HepG2 (cell line): ENCODE results near the gene JAG1. TPM values are rescaled to one million over a fixed set of nuclear protein-coding genes. Genes with fewer than 3 reads are reported as not detected.

Source experiments
- ARNT2 ChIP-seq: sonication (generic); formaldehyde crosslinking; IDR thresholded peaks from 2 replicates; pipeline ENCODE4 v1.8.0; 2022; ENCODE audit warnings: mild to moderate bottlenecking, low read depth, missing genetic modification reagents, moderate library complexity
- ATF2 ChIP-seq: sonication (generic); formaldehyde crosslinking; IDR thresholded peaks from 2 replicates; pipeline ENCODE4 v1.4.0; 2020; ENCODE audit warnings: missing genetic modification reagents
- CBX5 ChIP-seq: sonication (generic); formaldehyde crosslinking; IDR thresholded peaks from 2 replicates; pipeline ENCODE4 v1.4.0; 2020; ENCODE audit warnings: missing genetic modification reagents, borderline replicate concordance
- CENPT ChIP-seq: sonication (generic); formaldehyde crosslinking; IDR thresholded peaks from 2 replicates; pipeline ENCODE4 v1.8.0; 2022; ENCODE audit warnings: low read depth, mild to moderate bottlenecking, moderate library complexity, missing genetic modification reagents
- E2F5 ChIP-seq: sonication (generic); formaldehyde crosslinking; conservative IDR thresholded peaks from 2 replicates; pipeline ENCODE4 v1.4.0; 2020; ENCODE audit warnings: missing genetic modification reagents
- FOXK2 ChIP-seq: fragments of 450-650 bp; IDR thresholded peaks from 2 replicates; pipeline ENCODE4 v1.6.1; 2016
- IKZF5 ChIP-seq: IDR thresholded peaks from 2 replicates; pipeline ENCODE4 v1.6.1; 2018; ENCODE audit warnings: missing genetic modification reagents, mild to moderate bottlenecking, missing compliant biosample characterization
- KLF13 ChIP-seq: sonication (generic); formaldehyde crosslinking; IDR thresholded peaks from 2 replicates; pipeline ENCODE4 v1.4.0; 2020; ENCODE audit warnings: mild to moderate bottlenecking, missing genetic modification reagents
- MLXIP ChIP-seq: sonication (generic); formaldehyde crosslinking; IDR thresholded peaks from 2 replicates; pipeline ENCODE4 v1.9.0; 2021; ENCODE audit warnings: missing genetic modification reagents, borderline replicate concordance
- PAX8 ChIP-seq: sonication (generic); formaldehyde crosslinking; IDR thresholded peaks from 2 replicates; pipeline ENCODE4 v1.8.0; 2022; ENCODE audit warnings: mild to moderate bottlenecking, missing genetic modification reagents, borderline replicate concordance
- RBM39 ChIP-seq: fragments of 200-400 bp; formaldehyde crosslinking; IDR thresholded peaks from one replicate; pipeline ENCODE4 v1.6.1; 2018; ENCODE audit warnings: antibody characterized with exemption, mild to moderate bottlenecking, low read depth, low read length; ENCODE audit not compliant: poor library complexity, severe bottlenecking
- SIX1 ChIP-seq: sonication (generic); formaldehyde crosslinking; IDR thresholded peaks from 2 replicates; pipeline ENCODE4 v1.4.0; 2020; ENCODE audit warnings: missing genetic modification reagents, borderline replicate concordance
- STAT6 ChIP-seq: sonication (generic); formaldehyde crosslinking; IDR thresholded peaks from 2 replicates; pipeline ENCODE4 v1.4.0; 2020; ENCODE audit warnings: missing genetic modification reagents, mild to moderate bottlenecking, borderline replicate concordance
- ZIK1 ChIP-seq: sonication (generic); formaldehyde crosslinking; IDR thresholded peaks from 2 replicates; pipeline ENCODE4 v1.5.0; 2020; ENCODE audit warnings: mild to moderate bottlenecking, low read depth, missing genetic modification reagents, borderline replicate concordance
- ZNF256 ChIP-seq: sonication (generic); formaldehyde crosslinking; conservative IDR thresholded peaks from 2 replicates; pipeline ENCODE4 v1.4.0; 2020; ENCODE audit warnings: missing genetic modification reagents
- ZNF264 ChIP-seq: sonication (generic); formaldehyde crosslinking; IDR thresholded peaks from 2 replicates; pipeline ENCODE4 v1.4.0; 2020; ENCODE audit warnings: missing genetic modification reagents
- ZNF382 ChIP-seq: sonication (generic); formaldehyde crosslinking; IDR thresholded peaks from 2 replicates; pipeline ENCODE4 v1.5.0; 2020; ENCODE audit warnings: missing genetic modification reagents, mild to moderate bottlenecking, borderline replicate concordance
- ZNF552 ChIP-seq: sonication (generic); formaldehyde crosslinking; IDR thresholded peaks from 2 replicates; pipeline ENCODE4 v1.9.0; 2022; ENCODE audit warnings: missing genetic modification reagents, mild to moderate bottlenecking, borderline replicate concordance
- ZNF816 ChIP-seq: sonication (generic); formaldehyde crosslinking; IDR thresholded peaks from 2 replicates; pipeline ENCODE4 v1.8.0; 2022; ENCODE audit warnings: missing genetic modification reagents, mild to moderate bottlenecking, borderline replicate concordance
- polyA plus RNA-seq, 8 experiments: library from polyadenylated mRNA; depleted of rRNA in 3 of 8; stranded (reverse) in 7 of 8; unstranded in 1 of 8; fragments of >200 nt; fragmentation: Illumina TruSeq in 4 of 8; extraction: Trizol in 4 of 8; gene quantifications; 2 replicates each; pipeline versions ENCODE4 v1.2.1 to v1.2.3, GENCODE V29; 2011 to 2016; ENCODE audit warnings: low read depth in 4 of 8, missing spikeins in 1 of 8, mixed read lengths in 1 of 8; ENCODE audit not compliant: insufficient read depth in 1 of 8
- total RNA-seq, 5 experiments: library from RNA; depleted of rRNA; stranded (reverse); fragments of >200 nt; fragmentation: Illumina TruSeq; extraction: Trizol; gene quantifications; 2 replicates each; pipeline ENCODE4 v1.2.3, GENCODE V29; 2016; ENCODE audit warnings: low read depth in 1 of 5

The JAG1 gene
- total and polyA plus RNA-seq, 2 of the 13 experiments (the other 11 are each of a cell fraction or from before 2014, with no cell fraction given): 47.1 to 56.3 TPM

- TF ChIP-seq ZNF552 (CRISPR knock-in tag): no peak
- TF ChIP-seq ZNF816 (CRISPR knock-in tag): no peak
- TF ChIP-seq IKZF5: peak; percentile 98
- TF ChIP-seq ZNF382 (CRISPR knock-in tag): no peak
- no peak for TF ChIP-seq KLF13 (CRISPR knock-in tag)
- 0 out of 2 replicates have a peak, but pooled peaks have one; percentile 50 for TF ChIP-seq ZIK1 (CRISPR knock-in tag)
- TF ChIP-seq E2F5 (CRISPR knock-in tag): no peak
- TF ChIP-seq FOXK2: peak; percentile 79
- peak; percentile 5; the same call in 1 of the 2 replicates for TF ChIP-seq SIX1
- peak; percentile 86 for TF ChIP-seq ZNF264 (CRISPR knock-in tag)
- peak; percentile 99; the same call in 1 of the 2 replicates for TF ChIP-seq STAT6 (CRISPR knock-in tag)
- peak; percentile 99 for TF ChIP-seq CBX5 (CRISPR knock-in tag)
- TF ChIP-seq MLXIP (CRISPR knock-in tag): peak; percentile 98
- TF ChIP-seq CENPT (CRISPR knock-in tag): no peak
- TF ChIP-seq RBM39: no peak
- TF ChIP-seq ATF2: peak; percentile 93
- TF ChIP-seq ARNT2: 0 out of 2 replicates have a peak, but pooled peaks have one; percentile 58
- TF ChIP-seq PAX8 (CRISPR knock-in tag): no peak; the same call in 1 of the 2 replicates
- no peak for TF ChIP-seq ZNF256 (CRISPR knock-in tag)
Observed at GRCh38 chr20:10603971-10604864, 69.6 kb downstream of the JAG1 start (continued).
